ENCODE measurements around the gene POLR2E.

DNA sequence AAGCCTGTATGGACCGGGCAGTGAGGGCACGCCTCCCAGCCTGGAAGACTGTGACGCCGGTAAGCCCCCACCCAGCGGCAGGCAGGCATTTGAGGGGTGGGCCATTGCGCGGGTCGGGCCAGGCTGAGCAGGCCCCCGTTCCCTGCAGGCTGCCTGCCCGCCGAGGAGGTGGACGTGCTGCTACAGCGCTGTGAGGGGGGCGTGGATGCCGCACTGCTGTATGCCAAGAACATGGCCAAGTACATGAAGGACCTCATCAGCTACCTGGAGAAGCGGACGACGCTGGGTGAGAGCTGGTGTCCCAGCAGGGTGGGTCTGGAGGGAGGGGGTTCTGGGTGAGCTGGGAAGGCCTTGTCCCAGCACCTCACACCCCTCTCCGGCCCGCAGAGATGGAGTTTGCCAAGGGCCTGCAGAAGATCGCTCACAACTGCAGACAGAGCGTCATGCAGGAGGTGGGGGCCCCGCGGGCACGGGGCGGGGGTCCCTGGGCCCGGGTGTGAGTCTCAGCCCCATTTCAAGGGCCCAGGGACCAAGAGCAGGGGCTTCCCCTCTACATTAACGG, 21.1 kb downstream of the POLR2E start:
- no peak for TF ChIP-seq CTCF (IDR thresholded peaks at IDR 0.05; ENCODE audit: low read depth, low read length, missing input control)
- no peak for TF ChIP-seq FOXA1 (IDR thresholded peaks at IDR 0.05)
- TF ChIP-seq ZBTB33 (IDR thresholded peaks at IDR 0.05): no peak
- TF ChIP-seq YY1 (IDR thresholded peaks at IDR 0.05): no peak
- no peak for TF ChIP-seq RXRA (IDR thresholded peaks at IDR 0.05)
- TF ChIP-seq RAD21 (IDR thresholded peaks at IDR 0.05): no peak
- TF ChIP-seq, protein P1, sequence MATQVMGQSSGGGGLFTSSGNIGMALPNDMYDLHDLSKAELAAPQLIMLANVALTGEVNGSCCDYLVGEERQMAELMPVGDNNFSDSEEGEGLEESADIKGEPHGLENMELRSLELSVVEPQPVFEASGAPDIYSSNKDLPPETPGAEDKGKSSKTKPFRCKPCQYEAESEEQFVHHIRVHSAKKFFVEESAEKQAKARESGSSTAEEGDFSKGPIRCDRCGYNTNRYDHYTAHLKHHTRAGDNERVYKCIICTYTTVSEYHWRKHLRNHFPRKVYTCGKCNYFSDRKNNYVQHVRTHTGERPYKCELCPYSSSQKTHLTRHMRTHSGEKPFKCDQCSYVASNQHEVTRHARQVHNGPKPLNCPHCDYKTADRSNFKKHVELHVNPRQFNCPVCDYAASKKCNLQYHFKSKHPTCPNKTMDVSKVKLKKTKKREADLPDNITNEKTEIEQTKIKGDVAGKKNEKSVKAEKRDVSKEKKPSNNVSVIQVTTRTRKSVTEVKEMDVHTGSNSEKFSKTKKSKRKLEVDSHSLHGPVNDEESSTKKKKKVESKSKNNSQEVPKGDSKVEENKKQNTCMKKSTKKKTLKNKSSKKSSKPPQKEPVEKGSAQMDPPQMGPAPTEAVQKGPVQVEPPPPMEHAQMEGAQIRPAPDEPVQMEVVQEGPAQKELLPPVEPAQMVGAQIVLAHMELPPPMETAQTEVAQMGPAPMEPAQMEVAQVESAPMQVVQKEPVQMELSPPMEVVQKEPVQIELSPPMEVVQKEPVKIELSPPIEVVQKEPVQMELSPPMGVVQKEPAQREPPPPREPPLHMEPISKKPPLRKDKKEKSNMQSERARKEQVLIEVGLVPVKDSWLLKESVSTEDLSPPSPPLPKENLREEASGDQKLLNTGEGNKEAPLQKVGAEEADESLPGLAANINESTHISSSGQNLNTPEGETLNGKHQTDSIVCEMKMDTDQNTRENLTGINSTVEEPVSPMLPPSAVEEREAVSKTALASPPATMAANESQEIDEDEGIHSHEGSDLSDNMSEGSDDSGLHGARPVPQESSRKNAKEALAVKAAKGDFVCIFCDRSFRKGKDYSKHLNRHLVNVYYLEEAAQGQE (IDR thresholded peaks at IDR 0.05): no peak
- no peak for TF ChIP-seq TAF1 (conservative IDR thresholded peaks at IDR 0.05)
- TF ChIP-seq, protein P2, sequence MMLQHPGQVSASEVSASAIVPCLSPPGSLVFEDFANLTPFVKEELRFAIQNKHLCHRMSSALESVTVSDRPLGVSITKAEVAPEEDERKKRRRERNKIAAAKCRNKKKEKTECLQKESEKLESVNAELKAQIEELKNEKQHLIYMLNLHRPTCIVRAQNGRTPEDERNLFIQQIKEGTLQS (IDR thresholded peaks at IDR 0.05): no peak
- no peak for TF ChIP-seq MAX (IDR thresholded peaks at IDR 0.05)
